Lung (tissue), 12 donors: Measurements from ENCODE around the gene ARHGEF16. TPM values are rescaled to one million over a fixed set of nuclear protein-coding genes. Genes with fewer than 3 reads are reported as not detected.

Experiments
- ATAC-seq: fragments of 200-7000 bp; cut with Tn5 transposase; one replicate; pipeline ENCODE4 v1.9.1; 2020; ENCODE audit warnings: moderate number of reproducible peaks; ENCODE audit not compliant: insufficient read depth, low FRiP score
- DNase-seq, 3 donors: peaks; one replicate each; pipeline ENCODE4 v3.0.0-alpha.2; 2013 to 2017
- H3K27ac ChIP-seq, 2 donors: one replicate each; pipeline ENCODE4 v1.5.1; 2013; ENCODE audit warnings: mild to moderate bottlenecking in 2 of 2, moderate library complexity in 2 of 2, control low read depth in 1 of 2, inconsistent platforms in 1 of 2, low read depth in 1 of 2, low read length in 1 of 2
- H3K27me3 ChIP-seq, 3 donors: one replicate each; pipeline ENCODE4 v1.5.1; 2013; ENCODE audit warnings: low read length in 2 of 3; ENCODE audit not compliant: control insufficient read depth in 3 of 3, insufficient read depth in 3 of 3
- H3K36me3 ChIP-seq, 4 donors: one replicate each; pipeline ENCODE4 v1.5.1; 2013; ENCODE audit warnings: low read length in 4 of 4, mild to moderate bottlenecking in 1 of 4, moderate library complexity in 1 of 4; ENCODE audit not compliant: control insufficient read depth in 4 of 4, insufficient read depth in 4 of 4
- H3K4me1 ChIP-seq, 5 donors: one replicate each; pipeline ENCODE4 v1.5.1; 2013; ENCODE audit warnings: low read length in 5 of 5, mild to moderate bottlenecking in 2 of 5, moderate library complexity in 1 of 5; ENCODE audit not compliant: control insufficient read depth in 5 of 5, insufficient read depth in 5 of 5
- H3K4me3 ChIP-seq: one replicate; pipeline ENCODE4 v1.5.1; 2013; ENCODE audit warnings: mild to moderate bottlenecking, control low read depth, moderate library complexity
- H3K9ac ChIP-seq, 2 donors: one replicate each; pipeline ENCODE4 v1.5.1; 2013; ENCODE audit warnings: low read length in 2 of 2, control low read depth in 1 of 2; ENCODE audit not compliant: insufficient read depth in 1 of 2
- H3K9me3 ChIP-seq, 4 donors: one replicate each; pipeline ENCODE4 v1.5.1; 2013; ENCODE audit warnings: low read length in 3 of 4, mild to moderate bottlenecking in 1 of 4, moderate library complexity in 1 of 4; ENCODE audit not compliant: control insufficient read depth in 4 of 4, insufficient read depth in 3 of 4
- WGBS, 2 donors: extraction: QIAGEN DNeasy Blood & Tissue Kit; methylation state at CpG; one replicate each; pipeline ENCODE4 v1.1.7; 2013; 5-methylcytosine and 5-hydroxymethylcytosine counted together
- polyA plus RNA-seq, 2 donors: library from polyadenylated mRNA; stranded (reverse); fragments of 200-250 nt; gene quantifications; one replicate each; pipeline ENCODE4 v1.2.1, GENCODE V29; 2013
- total RNA-seq, 2 donors: library from RNA; depleted of rRNA in 1 of 2; stranded (reverse); fragments of >200 nt in 1 of 2; gene quantifications; one replicate each; pipeline ENCODE4 v1.2.1, GENCODE V29; 2014 to 2021
- TF ChIP-seq, protein P1 (sequence below): IDR thresholded peaks from 2 replicates; pipeline ENCODE4 v1.5.1; 2012; ENCODE audit warnings: mild to moderate bottlenecking; ENCODE audit errors: control extremely low read depth, extremely low read depth
- donor health status: control.
- donor health status: control.
- donor health status: Bipolar disorder and iron deficiency.
- donor health status: healthy.
- donor health status: DM: yes; HTN: yes; CAD: no.

ARHGEF16 gene
- total and polyA plus RNA-seq, 4 donors = 6.5 to 14.8 (median 9.8) TPM

DNA sequence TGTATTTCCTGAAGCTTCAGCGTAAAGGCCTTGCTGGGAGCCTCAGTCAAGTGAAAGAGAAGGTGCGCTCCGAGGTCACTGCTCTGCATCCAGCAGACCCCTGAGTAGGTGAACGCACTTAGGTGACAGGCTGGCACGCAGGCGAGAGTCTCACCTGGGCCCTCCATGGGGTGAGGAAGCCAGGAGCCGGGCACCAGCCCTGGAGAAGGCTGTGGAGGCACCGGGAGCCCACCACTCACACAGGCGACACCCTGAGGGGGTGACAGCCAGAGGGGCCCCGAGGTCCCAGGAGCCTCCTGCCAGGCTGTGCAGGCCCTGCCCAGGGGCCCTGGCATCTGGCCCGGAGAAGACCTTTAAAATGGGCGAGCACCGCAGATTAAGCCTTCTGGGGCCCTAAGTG lies 67.6 kb downstream of the ARHGEF16 start:
- WGBS, 2 donors = 96 to 98% methylated on average over 13 of the region's 13 CpGs
- Histone ChIP-seq H3K9ac (no peak overlapping the region), H3K4me3 (no peak overlapping the region), H3K27me3 (no peaks in the 10 kb centered on the region), H3K4me1 (peaks cover 0 to 2% (median 0%) of the 10 kb centered on the region in 5 donors), H3K27ac (no peak overlapping the region), H3K36me3 (peaks cover 0 to 10% (median 4%) of the 10 kb centered on the region in 4 donors), H3K9me3 (no peaks in the 10 kb centered on the region)
- no peak for DNase-seq
- TF ChIP-seq, protein P1, sequence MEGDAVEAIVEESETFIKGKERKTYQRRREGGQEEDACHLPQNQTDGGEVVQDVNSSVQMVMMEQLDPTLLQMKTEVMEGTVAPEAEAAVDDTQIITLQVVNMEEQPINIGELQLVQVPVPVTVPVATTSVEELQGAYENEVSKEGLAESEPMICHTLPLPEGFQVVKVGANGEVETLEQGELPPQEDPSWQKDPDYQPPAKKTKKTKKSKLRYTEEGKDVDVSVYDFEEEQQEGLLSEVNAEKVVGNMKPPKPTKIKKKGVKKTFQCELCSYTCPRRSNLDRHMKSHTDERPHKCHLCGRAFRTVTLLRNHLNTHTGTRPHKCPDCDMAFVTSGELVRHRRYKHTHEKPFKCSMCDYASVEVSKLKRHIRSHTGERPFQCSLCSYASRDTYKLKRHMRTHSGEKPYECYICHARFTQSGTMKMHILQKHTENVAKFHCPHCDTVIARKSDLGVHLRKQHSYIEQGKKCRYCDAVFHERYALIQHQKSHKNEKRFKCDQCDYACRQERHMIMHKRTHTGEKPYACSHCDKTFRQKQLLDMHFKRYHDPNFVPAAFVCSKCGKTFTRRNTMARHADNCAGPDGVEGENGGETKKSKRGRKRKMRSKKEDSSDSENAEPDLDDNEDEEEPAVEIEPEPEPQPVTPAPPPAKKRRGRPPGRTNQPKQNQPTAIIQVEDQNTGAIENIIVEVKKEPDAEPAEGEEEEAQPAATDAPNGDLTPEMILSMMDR = no peak
- no peak for ATAC-seq

DNA sequence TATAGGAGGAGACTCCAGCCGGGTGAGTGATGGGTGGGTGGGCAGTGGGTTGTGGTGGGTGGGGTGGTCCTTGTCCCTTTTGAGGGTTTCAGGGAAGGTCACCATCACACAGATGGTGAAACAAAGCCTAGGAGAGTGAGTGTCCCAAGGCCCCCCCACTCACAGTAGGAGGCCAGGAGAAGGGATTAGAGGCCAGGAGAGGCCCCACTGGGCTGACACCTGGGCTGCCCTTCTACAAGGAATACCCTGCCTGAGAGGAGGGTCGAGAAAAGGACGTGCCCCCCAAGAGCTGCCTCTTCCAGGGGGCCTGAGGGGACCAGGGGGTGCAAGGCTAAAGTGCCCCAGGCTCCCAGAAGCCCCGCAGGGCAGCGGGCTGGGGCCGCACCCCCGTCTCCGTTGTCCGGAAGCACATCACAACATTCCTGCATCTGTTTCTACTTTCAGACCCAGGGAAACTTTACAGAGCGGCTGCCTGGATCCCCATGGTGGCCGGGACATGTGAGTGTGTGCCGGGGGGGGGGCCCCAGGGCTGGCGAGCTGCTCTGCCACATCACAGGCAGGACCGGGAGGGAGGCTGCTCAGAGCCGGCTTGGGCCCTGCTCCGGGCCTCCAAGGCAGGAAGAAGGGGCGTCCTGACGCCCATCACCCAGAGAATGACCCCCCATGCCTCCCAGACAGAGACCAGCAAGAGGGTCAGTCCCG lies 68.2 kb downstream of the ARHGEF16 start:
- no peak for DNase-seq
- Histone ChIP-seq H3K27ac (no peak overlapping the region), H3K9ac (no peak overlapping the region), H3K9me3 (no peaks in the 10 kb centered on the region), H3K4me1 (peaks cover 0 to 2% (median 0%) of the 10 kb centered on the region in 5 donors), H3K4me3 (no peak overlapping the region), H3K36me3 (peaks cover 0 to 10% (median 4%) of the 10 kb centered on the region in 4 donors), H3K27me3 (no peaks in the 10 kb centered on the region)
- TF ChIP-seq, protein P1 = no peak
- no peak for ATAC-seq
- 86 to 89% methylated on average over 19 of the region's 19 CpGs for WGBS, 2 donors

DNA sequence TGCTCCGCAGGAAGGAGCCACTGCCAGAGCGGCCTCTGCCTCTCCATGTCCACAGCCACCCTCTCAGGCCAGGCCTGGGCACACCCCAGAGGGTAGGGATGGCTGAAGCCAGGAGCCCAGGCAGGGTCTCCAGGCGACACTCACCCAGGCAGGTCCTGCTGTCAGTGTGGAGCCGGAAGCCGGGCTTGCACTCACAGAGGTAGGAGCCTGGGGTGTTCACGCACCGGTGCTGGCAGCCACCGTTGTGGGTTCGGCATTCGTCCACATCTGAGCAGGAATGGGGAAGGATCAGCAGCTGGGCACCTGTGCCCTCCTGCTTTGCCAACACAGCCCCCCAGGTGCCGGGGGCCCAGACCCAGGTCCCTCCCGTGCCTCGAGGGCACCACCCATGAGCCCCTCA lies 69.5 kb downstream of the ARHGEF16 start:
- ATAC-seq (no peak), DNase-seq (no peak)
- H3K27me3 ChIP-seq = no peaks in the 10 kb centered on the region
- no peak overlapping the region for H3K27ac ChIP-seq
- H3K9ac ChIP-seq = no peak overlapping the region
- H3K4me3 ChIP-seq = no peak overlapping the region
- TF ChIP-seq, protein P1 = no peak
- peaks cover 0 to 5% (median 0%) of the 10 kb centered on the region in 5 donors for H3K4me1 ChIP-seq
- 92 to 98% methylated on average over 13 of the region's 13 CpGs for WGBS, 2 donors
- peaks cover 0 to 11% (median 1%) of the 10 kb centered on the region in 4 donors for H3K36me3 ChIP-seq
- H3K9me3 ChIP-seq = no peaks in the 10 kb centered on the region
